ENCODE data around the gene THBS3. TPM values are rescaled to one million over a fixed set of nuclear protein-coding genes. Genes with fewer than 3 reads are reported as not detected.
A peak's percentile ranks its signal among the peaks of the same experiment; 100 is the strongest.
"Not testable (repeated sequence)": the region's sequence is repeated elsewhere in the genome, so short reads cannot be mapped to it uniquely, and the experiment has no call there.

Gene THBS3
- total RNA-seq, 2 experiments from 2014 or later, result 21.2 to 23.6 TPM

DNA sequence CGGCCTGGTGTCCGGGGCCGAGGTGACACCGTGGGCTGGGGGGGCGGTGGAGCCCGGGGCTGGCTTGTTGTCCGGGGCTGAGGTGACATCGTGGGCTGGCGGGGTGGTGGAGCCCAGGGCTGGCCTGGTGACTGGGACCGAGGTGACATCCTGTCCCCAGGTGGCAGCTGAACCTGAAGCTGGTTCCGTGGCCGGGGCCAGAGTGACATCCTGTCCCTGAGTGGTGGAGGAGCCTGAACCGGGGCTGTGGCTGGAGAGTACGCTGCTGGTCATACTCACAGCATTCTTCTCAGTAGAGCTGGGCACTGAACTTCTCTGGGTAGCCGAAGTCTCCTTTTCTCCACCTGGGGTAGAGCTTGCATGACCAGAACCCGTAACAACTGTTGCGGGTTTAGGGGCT, 15.8 kb downstream of the THBS3 start:
- peak overlapping the region; percentile 58 for H3K4me3 Mint-ChIP-seq

DNA sequence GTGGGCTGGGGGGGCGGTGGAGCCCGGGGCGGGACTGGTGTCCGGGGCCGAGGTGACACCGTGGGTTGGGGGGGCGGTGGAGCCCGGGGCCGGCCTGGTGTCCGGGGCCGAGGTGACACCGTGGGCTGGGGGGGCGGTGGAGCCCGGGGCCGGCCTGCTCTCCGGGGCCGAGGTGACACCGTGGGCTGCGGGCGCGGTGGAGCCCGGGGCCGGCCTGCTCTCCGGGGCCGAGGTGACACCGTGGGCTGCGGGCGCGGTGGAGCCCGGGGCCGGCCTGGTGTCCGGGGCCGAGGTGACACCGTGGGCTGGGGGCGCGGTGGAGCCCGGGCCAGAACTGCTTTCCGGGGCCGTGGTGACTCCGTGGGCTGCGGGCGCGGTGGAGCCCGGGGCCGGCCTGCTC, 17.8 kb downstream of the THBS3 start:
- H3K4me3 Mint-ChIP-seq; H3K36me3 Mint-ChIP-seq (ENCODE audit: low read depth); H3K9me3 Mint-ChIP-seq; CTCF ChIA-PET; DNase-seq; H3K27me3 Mint-ChIP-seq; POLR2A ChIA-PET; H3K27ac Mint-ChIP-seq: not testable (repeated sequence)
- H3K4me1 Mint-ChIP-seq, result peaks cover 39% of the 10 kb centered on the region

More for the DNA sequence above, 15.8 kb downstream of the THBS3 start:
- H3K4me1 Mint-ChIP-seq, result peaks cover 45% of the 10 kb centered on the region
- DNase-seq, result no peak
- H3K27me3 Mint-ChIP-seq, result no peaks in the 10 kb centered on the region
- ChIA-PET POLR2A (no interaction called here), CTCF (interaction anchor here (3.6 to 3.7 kb wide), 2 partner anchors 12 to 18 kb away, joined by 27 to 52 read pairs; partner anchors contain the start of genes KRTCAP2 and TRIM46)
- H3K9me3 Mint-ChIP-seq, result no peaks in the 10 kb centered on the region
- peak overlapping the region; percentile 96 for H3K27ac Mint-ChIP-seq
- peaks cover 5% of the 10 kb centered on the region for H3K36me3 Mint-ChIP-seq (ENCODE audit: low read depth)

DNA sequence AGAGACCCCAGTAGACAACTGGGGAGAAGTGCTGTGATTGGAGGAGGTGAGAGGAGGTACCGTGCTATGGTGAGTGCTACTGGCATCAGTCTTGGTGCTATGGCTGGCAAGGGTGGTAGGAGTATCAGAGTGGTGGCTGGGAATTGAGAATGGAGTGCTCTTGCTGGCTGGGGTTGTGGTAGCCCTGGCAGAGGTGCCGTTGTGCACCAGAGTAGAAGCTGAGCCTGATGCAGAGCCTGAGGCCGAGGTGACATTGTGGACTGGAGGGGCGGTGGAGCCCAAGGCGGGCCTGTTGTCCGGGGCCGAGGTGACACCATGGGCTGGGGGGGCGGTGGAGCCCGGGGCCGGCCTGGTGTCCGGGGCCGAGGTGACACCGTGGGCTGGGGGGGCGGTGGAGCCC, 19.4 kb downstream of the THBS3 start:
- no peak for DNase-seq
- POLR2A ChIA-PET, result no interaction called here
- CTCF ChIA-PET, result interaction anchor here (0.9 to 3.9 kb wide), 2 partner anchors 11 to 15 kb away, joined by 6 to 13 read pairs; partner anchors contain the start of gene KRTCAP2
- Mint-ChIP-seq H3K4me3 (peak overlapping the region; percentile 24), H3K27ac (peak overlapping the region; percentile 78), H3K4me1 (peaks cover 22% of the 10 kb centered on the region), H3K27me3 (no peaks in the 10 kb centered on the region), H3K9me3 (no peaks in the 10 kb centered on the region), H3K36me3 (ENCODE audit: low read depth) (peaks cover 4% of the 10 kb centered on the region)

DNA sequence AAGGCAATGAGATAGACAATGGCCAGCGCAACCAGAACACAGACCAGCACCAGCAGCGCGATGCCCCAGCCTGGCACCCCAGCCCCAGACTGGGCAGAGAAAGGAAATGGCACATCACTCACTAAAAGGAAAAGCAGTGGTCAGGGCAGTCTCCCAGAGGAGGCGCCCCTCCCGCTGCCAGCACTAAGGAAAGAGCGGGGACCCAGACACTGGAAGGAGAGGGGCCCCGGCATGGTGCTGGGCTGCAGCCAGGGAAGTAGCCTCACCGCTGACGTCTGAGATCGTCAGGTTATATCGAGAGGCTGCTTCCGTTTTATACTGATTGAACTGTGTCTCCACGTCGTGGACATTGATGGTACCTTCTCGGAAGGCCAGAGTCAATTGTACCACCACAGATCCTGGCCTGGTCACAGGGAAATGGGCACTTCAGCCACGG, 20.2 kb downstream of the THBS3 start:
- H3K27me3 Mint-ChIP-seq, result no peaks in the 10 kb centered on the region
- no peaks in the 10 kb centered on the region for H3K9me3 Mint-ChIP-seq
- CTCF ChIA-PET, result interaction anchor here (1.3 to 3.9 kb wide), 2 partner anchors 10 to 40 kb away, joined by 4 to 13 read pairs; no protein-coding TSS in a partner anchor
- H3K4me1 Mint-ChIP-seq, result peaks cover 16% of the 10 kb centered on the region
- no peak overlapping the region for H3K4me3 Mint-ChIP-seq
- peaks cover 4% of the 10 kb centered on the region for H3K36me3 Mint-ChIP-seq (ENCODE audit: low read depth)
- no peak for DNase-seq
- no peak overlapping the region for H3K27ac Mint-ChIP-seq
- POLR2A ChIA-PET, result no interaction called here

DNA sequence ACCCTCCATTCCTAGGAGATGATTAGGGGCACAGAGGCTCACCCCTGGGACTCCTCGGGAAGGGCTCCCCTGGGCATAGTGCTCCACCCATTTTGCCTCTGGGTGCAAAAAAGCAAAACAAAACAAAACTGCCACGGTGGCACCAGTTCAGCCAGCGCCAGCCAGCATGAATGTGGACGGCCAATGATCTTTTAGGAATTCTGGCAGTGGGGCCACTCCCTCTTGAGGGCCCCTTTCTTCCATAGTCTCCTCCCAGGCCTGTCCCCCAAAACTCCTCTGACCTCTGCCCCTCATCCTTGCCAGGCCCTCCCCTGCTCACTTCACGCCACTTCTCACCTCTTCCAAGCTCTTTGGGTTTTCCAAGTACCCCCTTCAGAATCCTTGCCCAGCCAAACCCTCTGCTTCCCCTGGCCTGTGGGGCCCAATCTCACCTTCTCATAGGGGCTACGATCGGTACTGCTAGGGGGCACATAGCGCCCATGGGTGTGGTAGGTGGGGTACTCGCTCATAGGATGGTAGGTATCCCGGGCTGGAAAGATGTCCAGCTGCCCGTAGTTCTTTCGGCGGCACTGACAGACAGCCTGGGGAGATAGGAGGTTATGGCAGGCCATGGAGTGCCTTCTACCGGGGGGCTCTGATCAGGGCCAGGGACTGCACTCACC, 20.8 kb downstream of the THBS3 start:
- peaks cover 11% of the 10 kb centered on the region for H3K4me1 Mint-ChIP-seq
- H3K9me3 Mint-ChIP-seq, result no peaks in the 10 kb centered on the region
- no peak for DNase-seq
- peaks cover 7% of the 10 kb centered on the region for H3K36me3 Mint-ChIP-seq (ENCODE audit: low read depth)
- CTCF ChIA-PET, result interaction anchor here (1.3 to 3.9 kb wide), 2 partner anchors 10 to 41 kb away, joined by 4 to 13 read pairs; no protein-coding TSS in a partner anchor
- no peak overlapping the region for H3K4me3 Mint-ChIP-seq
- no peaks in the 10 kb centered on the region for H3K27me3 Mint-ChIP-seq
- no peak overlapping the region for H3K27ac Mint-ChIP-seq
- POLR2A ChIA-PET, result interaction anchor here (0.7 kb wide), 1 partner anchor 19 kb away, joined by 4 read pairs; no protein-coding TSS in a partner anchor

DNA sequence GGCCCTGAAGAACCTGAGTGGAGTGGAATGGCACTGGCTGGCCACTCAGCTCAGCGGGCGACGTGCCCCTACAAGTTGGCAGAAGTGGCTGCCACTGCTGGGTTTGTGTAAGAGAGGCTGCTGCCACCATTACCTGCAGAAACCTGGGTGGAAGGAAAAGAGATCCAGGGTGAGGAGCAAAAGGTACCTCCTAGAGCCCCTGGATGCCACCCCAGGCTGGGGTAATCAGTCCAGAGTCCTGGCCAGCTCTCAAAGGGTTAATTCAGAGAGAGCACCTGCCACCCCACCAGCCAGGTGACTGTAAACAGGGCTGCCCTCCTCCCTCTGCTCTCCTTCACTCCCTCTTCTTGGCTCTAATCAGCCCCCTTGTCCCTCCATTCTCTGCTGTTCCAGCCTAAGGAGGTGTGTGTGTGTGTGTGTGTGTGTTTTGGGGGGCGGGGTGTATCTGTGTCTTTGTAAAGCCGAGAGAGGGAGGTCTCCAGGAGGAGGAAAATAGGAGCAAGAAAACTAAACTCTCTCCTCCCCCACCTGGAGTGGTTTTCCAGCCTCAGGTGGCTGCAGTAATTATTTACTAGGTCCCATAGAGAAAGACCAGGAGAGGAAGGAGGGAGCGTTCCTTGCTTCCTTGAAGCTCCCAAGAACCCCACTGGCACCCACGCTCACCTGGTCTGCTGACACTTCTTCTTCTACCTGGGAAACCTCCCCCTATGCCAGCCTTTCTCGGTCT, 21.5 kb downstream of the THBS3 start:
- CTCF ChIA-PET, result interaction anchor here (1.3 to 4.0 kb wide), 4 partner anchors 8 to 41 kb away, joined by 4 to 25 read pairs (median 14); partner anchors contain the start of gene KRTCAP2

DNA sequence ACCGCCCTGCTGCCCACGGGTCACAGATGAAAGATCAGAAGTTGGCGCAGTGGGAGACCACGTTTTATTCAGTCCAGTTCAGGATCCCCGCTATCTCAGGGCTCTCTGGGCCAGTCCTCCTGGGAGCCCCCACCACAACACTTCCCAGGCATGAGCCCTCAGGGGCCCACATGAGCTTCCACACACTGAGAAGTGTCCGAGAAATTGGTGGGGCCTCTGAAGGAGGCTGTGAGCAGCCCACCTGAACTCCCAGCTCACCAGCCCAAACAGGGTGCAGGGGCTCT, 22.0 kb downstream of the THBS3 start:
- Mint-ChIP-seq H3K27ac (no peak overlapping the region), H3K9me3 (no peaks in the 10 kb centered on the region), H3K27me3 (no peaks in the 10 kb centered on the region), H3K4me3 (no peak overlapping the region), H3K36me3 (ENCODE audit: low read depth) (peaks cover 7% of the 10 kb centered on the region), H3K4me1 (peaks cover 9% of the 10 kb centered on the region)
- ChIA-PET POLR2A (no interaction called here), CTCF (interaction anchor here (2.4 to 4.0 kb wide), 3 partner anchors 8 to 13 kb away, joined by 13 to 25 read pairs (median 15); partner anchors contain the start of gene KRTCAP2)
- DNase-seq, result no peak

More for the DNA sequence above, 21.5 kb downstream of the THBS3 start:
- POLR2A ChIA-PET, result interaction anchor here (0.7 kb wide), 1 partner anchor 19 kb away, joined by 4 read pairs; no protein-coding TSS in a partner anchor
- no peak overlapping the region for H3K27ac Mint-ChIP-seq
- peaks cover 7% of the 10 kb centered on the region for H3K36me3 Mint-ChIP-seq (ENCODE audit: low read depth)
- no peak overlapping the region for H3K4me3 Mint-ChIP-seq
- DNase-seq, result no peak
- H3K9me3 Mint-ChIP-seq, result no peaks in the 10 kb centered on the region
- no peaks in the 10 kb centered on the region for H3K27me3 Mint-ChIP-seq
- peaks cover 9% of the 10 kb centered on the region for H3K4me1 Mint-ChIP-seq

DNA sequence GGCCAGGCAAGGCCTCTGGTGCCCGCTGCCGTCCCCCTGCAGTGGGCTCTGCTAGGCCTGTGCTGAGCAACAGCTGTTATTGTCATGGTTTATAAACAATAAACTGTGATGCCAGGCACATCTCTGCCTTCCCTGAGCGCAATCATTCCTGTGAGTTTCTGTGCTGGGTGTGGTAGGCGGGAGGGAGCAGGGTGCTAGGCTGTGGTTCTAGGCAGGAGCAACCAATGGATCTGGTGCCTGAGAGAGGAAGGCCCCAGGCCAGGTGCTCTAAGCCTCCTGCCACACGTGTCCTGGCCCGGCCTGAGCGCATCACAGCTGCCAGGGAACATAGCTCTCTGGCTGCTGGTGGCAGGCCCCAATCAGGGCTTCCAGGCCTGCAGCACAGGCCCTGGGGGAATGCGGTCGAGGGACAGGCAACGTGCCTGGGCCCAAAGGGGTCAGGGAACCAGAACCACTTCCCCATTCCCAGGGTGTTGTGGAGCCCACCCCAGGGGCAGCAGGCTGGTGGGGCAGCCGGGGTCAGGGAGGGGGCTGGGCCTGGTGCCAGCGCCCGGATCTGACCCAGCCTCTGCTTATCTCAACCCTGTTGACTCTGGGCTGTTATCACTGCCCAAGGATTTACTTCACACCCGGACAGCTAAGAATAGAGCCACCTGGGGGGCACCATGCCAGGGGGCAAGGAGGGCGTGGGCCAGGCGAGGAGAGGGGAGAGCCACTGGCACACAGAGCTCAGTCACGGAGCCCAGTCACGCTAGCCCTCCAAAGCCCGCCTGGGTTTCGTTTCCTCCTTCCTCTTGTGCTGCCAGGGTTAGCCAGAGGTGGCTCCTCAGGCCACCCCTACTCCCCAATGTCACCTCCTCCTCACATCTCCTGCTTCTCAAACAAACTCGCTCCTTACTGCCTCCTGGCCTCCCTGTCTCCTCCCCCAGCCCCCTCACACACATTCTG, 22.6 kb downstream of the THBS3 start:
- CTCF ChIA-PET, result interaction anchor here (0.6 to 4.0 kb wide), 7 partner anchors 8 to 236 kb away, joined by 3 to 25 read pairs (median 3); partner anchors contain the start of gene KRTCAP2
- H3K27me3 Mint-ChIP-seq, result no peaks in the 10 kb centered on the region
- H3K4me3 Mint-ChIP-seq, result no peak overlapping the region
- DNase-seq, result no peak
- H3K36me3 Mint-ChIP-seq (ENCODE audit: low read depth), result peaks cover 7% of the 10 kb centered on the region
- H3K4me1 Mint-ChIP-seq, result peaks cover 9% of the 10 kb centered on the region
- POLR2A ChIA-PET, result no interaction called here
- no peak overlapping the region for H3K27ac Mint-ChIP-seq
- H3K9me3 Mint-ChIP-seq, result no peaks in the 10 kb centered on the region

DNA sequence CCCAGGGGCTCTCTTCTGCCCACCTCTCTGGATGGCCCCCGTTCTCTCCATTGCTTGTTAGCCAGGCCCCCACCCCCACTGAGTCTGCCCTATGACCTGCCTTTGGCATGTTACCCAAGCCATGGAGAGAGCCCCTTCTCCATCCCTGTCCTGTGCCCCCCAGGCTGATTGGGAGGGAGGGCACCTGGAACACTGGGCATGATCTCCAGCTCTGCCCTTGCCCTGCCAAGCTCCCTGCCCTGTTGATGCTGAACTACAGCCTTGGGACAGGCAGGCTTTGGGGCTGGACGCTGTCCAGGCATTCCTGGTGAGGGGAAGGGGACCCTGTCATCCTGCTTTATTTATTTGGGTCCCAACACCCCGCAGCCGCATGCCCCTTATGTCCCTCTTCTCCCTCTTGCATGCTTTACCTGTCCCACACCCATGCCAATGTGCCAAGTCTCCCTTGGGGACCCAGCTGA, 23.3 kb downstream of the THBS3 start:
- ChIA-PET POLR2A (no interaction called here), CTCF (interaction anchor here (0.6 to 4.0 kb wide), 7 partner anchors 7 to 236 kb away, joined by 3 to 25 read pairs (median 3); partner anchors contain the start of gene KRTCAP2)
- DNase-seq, result no peak
- no peak overlapping the region for H3K27ac Mint-ChIP-seq
- no peaks in the 10 kb centered on the region for H3K9me3 Mint-ChIP-seq
- H3K27me3 Mint-ChIP-seq, result no peaks in the 10 kb centered on the region
- peaks cover 9% of the 10 kb centered on the region for H3K4me1 Mint-ChIP-seq
- peaks cover 14% of the 10 kb centered on the region for H3K36me3 Mint-ChIP-seq (ENCODE audit: low read depth)
- H3K4me3 Mint-ChIP-seq, result no peak overlapping the region

DNA sequence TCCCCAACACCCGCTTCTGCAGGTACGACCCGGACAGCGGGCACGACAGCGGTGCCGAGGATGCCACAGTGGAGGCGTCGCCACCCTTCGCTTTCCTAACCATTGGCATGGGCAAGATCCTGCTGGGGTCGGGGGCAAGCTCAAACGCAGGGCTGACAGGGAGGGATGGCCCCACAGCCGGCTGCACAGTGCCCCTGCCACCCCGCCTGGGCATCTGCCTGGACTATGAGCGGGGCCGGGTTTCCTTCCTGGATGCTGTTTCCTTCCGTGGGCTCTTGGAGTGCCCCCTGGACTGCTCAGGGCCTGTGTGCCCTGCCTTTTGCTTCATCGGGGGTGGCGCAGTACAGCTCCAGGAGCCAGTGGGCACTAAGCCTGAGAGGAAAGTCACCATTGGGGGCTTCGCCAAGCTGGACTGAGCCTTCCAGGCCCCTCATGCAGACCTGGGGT, 23.9 kb downstream of the THBS3 start:
- no peaks in the 10 kb centered on the region for H3K9me3 Mint-ChIP-seq
- no peak overlapping the region for H3K4me3 Mint-ChIP-seq
- DNase-seq, result no peak
- no peaks in the 10 kb centered on the region for H3K27me3 Mint-ChIP-seq
- peak overlapping the region; percentile 1 for H3K27ac Mint-ChIP-seq
- ChIA-PET POLR2A (no interaction called here), CTCF (interaction anchor here (1.2 to 4.0 kb wide), 3 partner anchors 10 to 16 kb away, joined by 3 to 25 read pairs (median 15); partner anchors contain the start of gene KRTCAP2)
- peaks cover 9% of the 10 kb centered on the region for H3K4me1 Mint-ChIP-seq
- H3K36me3 Mint-ChIP-seq (ENCODE audit: low read depth), result peaks cover 20% of the 10 kb centered on the region

DNA sequence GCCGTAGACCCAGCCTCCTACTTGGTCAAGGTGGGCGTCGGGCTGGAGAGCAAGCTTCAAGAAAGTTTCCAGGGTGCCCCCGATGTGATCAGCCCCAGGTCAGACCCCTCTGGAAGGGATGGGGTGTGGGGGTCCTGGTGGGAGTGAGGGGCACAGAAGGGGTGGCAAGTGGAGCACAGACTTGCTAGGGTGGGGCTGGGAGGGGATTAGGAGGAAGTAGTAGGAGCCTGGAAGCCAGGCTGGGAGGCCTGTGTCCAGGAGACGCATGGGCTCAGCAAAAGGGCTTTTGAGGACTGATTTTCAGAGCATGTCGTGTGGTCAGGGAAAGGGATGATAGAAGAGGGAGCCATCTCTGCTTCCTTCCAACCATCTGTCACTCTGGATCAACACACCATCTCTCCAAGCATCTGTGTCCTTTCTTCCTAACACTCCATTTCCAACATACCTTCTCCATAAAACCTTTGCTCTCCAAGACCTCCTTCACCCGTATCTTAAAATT, 25.6 kb downstream of the THBS3 start:
- no peak for DNase-seq
- H3K27me3 Mint-ChIP-seq, result no peaks in the 10 kb centered on the region
- ChIA-PET CTCF (interaction anchor here (1.2 kb wide), 1 partner anchor 9 kb away, joined by 3 read pairs; the partner anchor contains the start of gene KRTCAP2), POLR2A (no interaction called here)
- peaks cover 26% of the 10 kb centered on the region for H3K36me3 Mint-ChIP-seq (ENCODE audit: low read depth)
- H3K4me3 Mint-ChIP-seq, result no peak overlapping the region
- H3K9me3 Mint-ChIP-seq, result no peaks in the 10 kb centered on the region
- no peak overlapping the region for H3K27ac Mint-ChIP-seq
- H3K4me1 Mint-ChIP-seq, result peaks cover 4% of the 10 kb centered on the region
